ENCODE data around the gene CDCA3. TPM values are rescaled to one million over a fixed set of nuclear protein-coding genes. Genes with fewer than 3 reads are reported as not detected.

The CDCA3 gene
- total and polyA plus RNA-seq, 2 donors (not counting 1 experiment from before 2014, with no cell fraction given): 1.6 to 2.3 TPM

DNA sequence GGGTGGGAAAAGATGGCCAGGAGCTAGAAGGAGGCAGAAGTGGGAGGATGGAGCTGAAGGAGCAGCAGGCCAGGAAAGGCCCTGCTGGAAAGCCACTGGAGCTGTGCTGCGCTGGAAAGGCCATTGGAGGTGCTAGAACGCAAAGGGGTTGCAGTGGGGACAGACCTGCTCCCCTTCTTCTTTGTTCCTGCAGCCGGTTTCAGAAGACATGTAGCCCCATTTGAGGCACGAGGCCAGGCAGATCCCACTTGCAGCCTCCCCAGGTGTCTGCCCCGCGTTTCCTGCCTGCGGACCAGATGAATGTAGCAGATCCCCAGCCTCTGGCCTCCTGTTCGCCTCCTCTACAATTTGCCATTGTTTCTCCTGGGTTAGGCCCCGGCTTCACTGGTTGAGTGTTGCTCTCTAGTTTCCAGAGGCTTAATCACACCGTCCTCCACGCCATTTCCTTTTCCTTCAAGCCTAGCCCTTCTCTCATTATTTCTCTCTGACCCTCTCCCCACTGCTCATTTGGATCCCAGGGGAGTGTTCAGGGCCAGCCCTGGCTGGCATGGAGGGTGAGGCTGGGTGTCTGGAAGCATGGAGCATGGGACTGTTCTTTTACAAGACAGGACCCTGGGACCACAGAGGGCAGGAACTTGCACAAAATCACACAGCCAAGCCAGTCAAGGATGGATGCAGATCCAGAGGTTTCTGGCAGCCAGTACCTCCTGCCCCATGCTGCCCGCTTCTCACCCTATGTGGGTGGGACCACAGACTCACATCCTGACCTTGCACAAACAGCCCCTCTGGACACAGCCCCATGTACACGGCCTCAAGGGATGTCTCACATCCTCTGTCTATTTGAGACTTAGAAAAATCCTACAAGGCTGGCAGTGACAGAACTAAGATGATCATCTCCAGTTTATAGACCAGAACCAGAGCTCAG lies 31.7 kb downstream of the CDCA3 start:
- CTCF ChIA-PET: no interaction called here

DNA sequence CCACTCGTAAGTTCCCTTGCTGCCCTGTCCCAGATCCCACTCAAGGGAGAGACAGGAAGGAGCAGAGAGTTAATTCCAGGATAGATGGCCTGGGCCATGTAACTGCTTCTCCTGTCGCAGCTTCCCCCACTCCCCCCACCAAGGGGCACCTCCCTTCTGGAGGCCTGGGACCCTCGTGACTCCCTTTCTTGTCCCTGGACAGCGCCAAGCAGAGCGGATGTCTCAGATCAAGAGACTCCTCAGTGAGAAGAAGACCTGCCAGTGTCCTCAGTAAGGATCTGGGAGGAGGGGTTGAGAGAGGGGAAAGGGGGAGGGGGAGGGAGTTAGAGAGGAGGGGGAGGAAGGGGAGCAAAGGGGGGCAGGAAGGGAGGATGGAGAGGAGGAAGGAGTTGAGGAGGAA lies 32.4 kb downstream of the CDCA3 start:
- no peaks in the 10 kb centered on the region for H3K36me3 ChIP-seq (replicated peaks in 1 of 2; ENCODE audit: control extremely low read depth in 1 of 2, control insufficient read depth in 1 of 2, extremely low read depth in 1 of 2, insufficient read depth in 2 of 2, low read length in 1 of 2)
- no peak overlapping the region for H2AFZ ChIP-seq (ENCODE audit: insufficient read depth, low read depth, low read length, poor library complexity, severe bottlenecking)
- no peak for DNase-seq
- peaks cover 0 to 2% (median 0%) of the 10 kb centered on the region in 3 donors for H3K9me3 ChIP-seq (ENCODE audit: control extremely low read depth in 1 of 3, control insufficient read depth in 2 of 3, insufficient read depth in 1 of 3, low read length in 2 of 3)
- no peak overlapping the region for H3K4me3 ChIP-seq (ENCODE audit: control extremely low read depth in 1 of 5, extremely low read depth in 1 of 5, insufficient read depth in 1 of 5, low read depth in 2 of 5, low read length in 4 of 5)
- WGBS (ENCODE audit: insufficient coverage): 83% methylated on average over 1 of the region's 5 CpGs
- ChIA-PET POLR2A (no interaction called here), CTCF (no interaction called here)
- H3K27ac ChIP-seq (ENCODE audit: low read length in 2 of 2): no peak overlapping the region
- intact Hi-C loops (cut with micrococcal nuclease): no loop called here
- peaks cover 11 to 14% of the 10 kb centered on the region in 2 donors for H3K4me1 ChIP-seq (ENCODE audit: control insufficient read depth in 2 of 2, insufficient read depth in 2 of 2, low read length in 2 of 2)
- Mint-ChIP-seq H3K9me3 (ENCODE audit: insufficient read depth) (no peaks in the 10 kb centered on the region), H3K27ac (no peak overlapping the region), H3K4me3 (no peak overlapping the region), H3K4me1 (peaks cover 10% of the 10 kb centered on the region), H3K27me3 (peaks cover 51% of the 10 kb centered on the region)
- H4K20me1 ChIP-seq (ENCODE audit: control insufficient read depth, insufficient read depth, low read length, poor library complexity, severe bottlenecking): no peaks in the 10 kb centered on the region
- TF ChIP-seq EZH2 (IDR thresholded peaks at IDR 0.05; ENCODE audit: borderline replicate concordance, insufficient read depth, low read depth, low read length, poor library complexity, severe bottlenecking): no peak
- TF ChIP-seq, protein P1, sequence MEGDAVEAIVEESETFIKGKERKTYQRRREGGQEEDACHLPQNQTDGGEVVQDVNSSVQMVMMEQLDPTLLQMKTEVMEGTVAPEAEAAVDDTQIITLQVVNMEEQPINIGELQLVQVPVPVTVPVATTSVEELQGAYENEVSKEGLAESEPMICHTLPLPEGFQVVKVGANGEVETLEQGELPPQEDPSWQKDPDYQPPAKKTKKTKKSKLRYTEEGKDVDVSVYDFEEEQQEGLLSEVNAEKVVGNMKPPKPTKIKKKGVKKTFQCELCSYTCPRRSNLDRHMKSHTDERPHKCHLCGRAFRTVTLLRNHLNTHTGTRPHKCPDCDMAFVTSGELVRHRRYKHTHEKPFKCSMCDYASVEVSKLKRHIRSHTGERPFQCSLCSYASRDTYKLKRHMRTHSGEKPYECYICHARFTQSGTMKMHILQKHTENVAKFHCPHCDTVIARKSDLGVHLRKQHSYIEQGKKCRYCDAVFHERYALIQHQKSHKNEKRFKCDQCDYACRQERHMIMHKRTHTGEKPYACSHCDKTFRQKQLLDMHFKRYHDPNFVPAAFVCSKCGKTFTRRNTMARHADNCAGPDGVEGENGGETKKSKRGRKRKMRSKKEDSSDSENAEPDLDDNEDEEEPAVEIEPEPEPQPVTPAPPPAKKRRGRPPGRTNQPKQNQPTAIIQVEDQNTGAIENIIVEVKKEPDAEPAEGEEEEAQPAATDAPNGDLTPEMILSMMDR (IDR thresholded peaks at IDR 0.05): no peak
- H3K27me3 ChIP-seq (replicated peaks in 1 of 4; ENCODE audit: control extremely low read depth in 1 of 4, control insufficient read depth in 3 of 4, insufficient read depth in 4 of 4, low read length in 3 of 4): peaks cover 0 to 52% (median 7%) of the 10 kb centered on the region in 4 experiments
- no peak overlapping the region for H3K4me2 ChIP-seq (replicated peaks; ENCODE audit: low read depth, low read length, poor library complexity, severe bottlenecking)
- H3K9ac ChIP-seq (ENCODE audit: low read length): no peak overlapping the region
- ATAC-seq (ENCODE audit: low read depth): no peak
- H3K79me2 ChIP-seq (ENCODE audit: control insufficient read depth, insufficient read depth, low read length): no peaks in the 10 kb centered on the region

More for the DNA sequence above, 31.7 kb downstream of the CDCA3 start:
- TF ChIP-seq EZH2 (IDR thresholded peaks at IDR 0.05; ENCODE audit: borderline replicate concordance, insufficient read depth, low read depth, low read length, poor library complexity, severe bottlenecking): no peak
- TF ChIP-seq, protein P1 (IDR thresholded peaks at IDR 0.05): no peak
- no peak for DNase-seq
- Histone ChIP-seq H3K4me2 (replicated peaks; ENCODE audit: low read depth, low read length, poor library complexity, severe bottlenecking) (no peak overlapping the region), H3K27me3 (replicated peaks in 1 of 4; ENCODE audit: control extremely low read depth in 1 of 4, control insufficient read depth in 3 of 4, insufficient read depth in 4 of 4, low read length in 3 of 4) (peaks cover 0 to 51% (median 7%) of the 10 kb centered on the region in 4 experiments), H4K20me1 (ENCODE audit: control insufficient read depth, insufficient read depth, low read length, poor library complexity, severe bottlenecking) (no peaks in the 10 kb centered on the region), H3K36me3 (replicated peaks in 1 of 2; ENCODE audit: control extremely low read depth in 1 of 2, control insufficient read depth in 1 of 2, extremely low read depth in 1 of 2, insufficient read depth in 2 of 2, low read length in 1 of 2) (no peaks in the 10 kb centered on the region), H3K9ac (ENCODE audit: low read length) (no peak overlapping the region), H3K27ac (ENCODE audit: low read length in 2 of 2) (no peak overlapping the region), H3K4me3 (ENCODE audit: control extremely low read depth in 1 of 5, extremely low read depth in 1 of 5, insufficient read depth in 1 of 5, low read depth in 2 of 5, low read length in 4 of 5) (no peak overlapping the region), H3K9me3 (ENCODE audit: control extremely low read depth in 1 of 3, control insufficient read depth in 2 of 3, insufficient read depth in 1 of 3, low read length in 2 of 3) (peaks cover 0 to 2% (median 0%) of the 10 kb centered on the region in 3 donors), H3K4me1 (ENCODE audit: control insufficient read depth in 2 of 2, insufficient read depth in 2 of 2, low read length in 2 of 2) (peaks cover 11 to 14% of the 10 kb centered on the region in 2 donors), H3K79me2 (ENCODE audit: control insufficient read depth, insufficient read depth, low read length) (no peaks in the 10 kb centered on the region), H2AFZ (ENCODE audit: insufficient read depth, low read depth, low read length, poor library complexity, severe bottlenecking) (no peak overlapping the region)
- ATAC-seq (ENCODE audit: low read depth): no peak
- POLR2A ChIA-PET: no interaction called here
- Mint-ChIP-seq H3K4me1 (peaks cover 10% of the 10 kb centered on the region), H3K27ac (no peak overlapping the region), H3K9me3 (ENCODE audit: insufficient read depth) (no peaks in the 10 kb centered on the region), H3K27me3 (peaks cover 51% of the 10 kb centered on the region), H3K4me3 (no peak overlapping the region)
- intact Hi-C loops (cut with micrococcal nuclease): no loop called here
- WGBS (ENCODE audit: insufficient coverage): 91% methylated on average over 11 of the region's 13 CpGs

Measured in B cell (primary cell).